Epithelial cell of esophagus (primary cell): ENCODE data around the gene DIAPH1.

ENCODE experiments used
- DNase-seq: peaks from one replicate; pipeline ENCODE4 v3.0.0; 2010; ENCODE audit warnings: low read depth
- H3K4me3 ChIP-seq: 2 replicates; pipeline ENCODE4 v1.5.1; 2011; ENCODE audit warnings: mild to moderate bottlenecking, low read length, control low read depth
- TF ChIP-seq, protein P1 (sequence below): IDR thresholded peaks from 2 replicates; pipeline ENCODE4 v1.5.1; 2011; ENCODE audit warnings: low read depth, mild to moderate bottlenecking, low read length, control low read depth, inconsistent platforms; ENCODE audit not compliant: insufficient read depth; ENCODE audit errors: missing control alignments

DIAPH1 gene

DNA sequence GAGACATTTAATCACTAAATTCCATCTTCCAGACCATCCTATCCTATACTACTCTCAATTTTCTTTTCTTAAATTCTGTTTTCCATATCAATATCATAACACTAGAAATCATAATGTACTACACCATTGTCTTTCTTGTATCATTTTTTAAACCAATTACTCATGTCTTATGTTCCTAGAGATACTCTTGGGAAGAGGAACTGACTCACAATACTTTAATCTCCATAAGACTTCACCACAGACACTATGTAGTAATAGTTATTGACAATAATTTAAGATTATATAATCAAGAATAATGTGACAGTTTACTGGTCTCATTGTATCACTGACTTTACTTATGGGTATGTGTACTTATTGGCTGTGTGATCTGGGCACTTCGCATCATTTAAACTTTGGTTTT lies 86.1 kb downstream of the DIAPH1 start:
- no peak overlapping the region for H3K4me3 ChIP-seq

DNA sequence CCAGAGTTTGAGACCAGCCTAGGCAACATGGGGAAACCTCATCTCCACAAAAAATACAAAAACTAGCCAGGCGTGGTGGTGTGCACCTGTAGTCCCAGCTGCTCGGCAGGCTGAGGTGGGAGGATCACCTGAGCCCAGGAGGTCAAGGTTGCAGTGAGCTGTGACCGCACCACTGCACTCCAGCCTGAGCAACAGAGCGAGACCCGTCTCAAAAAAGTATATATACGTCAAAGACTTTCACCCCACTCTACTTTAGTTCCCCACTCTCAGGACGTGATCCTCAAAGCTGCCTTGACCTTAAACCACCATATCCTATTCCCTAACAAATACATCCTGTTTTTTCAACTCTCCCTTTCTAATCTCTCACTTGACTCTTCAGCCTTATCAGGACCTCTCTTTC lies 88.9 kb downstream of the DIAPH1 start:
- TF ChIP-seq, protein P1, sequence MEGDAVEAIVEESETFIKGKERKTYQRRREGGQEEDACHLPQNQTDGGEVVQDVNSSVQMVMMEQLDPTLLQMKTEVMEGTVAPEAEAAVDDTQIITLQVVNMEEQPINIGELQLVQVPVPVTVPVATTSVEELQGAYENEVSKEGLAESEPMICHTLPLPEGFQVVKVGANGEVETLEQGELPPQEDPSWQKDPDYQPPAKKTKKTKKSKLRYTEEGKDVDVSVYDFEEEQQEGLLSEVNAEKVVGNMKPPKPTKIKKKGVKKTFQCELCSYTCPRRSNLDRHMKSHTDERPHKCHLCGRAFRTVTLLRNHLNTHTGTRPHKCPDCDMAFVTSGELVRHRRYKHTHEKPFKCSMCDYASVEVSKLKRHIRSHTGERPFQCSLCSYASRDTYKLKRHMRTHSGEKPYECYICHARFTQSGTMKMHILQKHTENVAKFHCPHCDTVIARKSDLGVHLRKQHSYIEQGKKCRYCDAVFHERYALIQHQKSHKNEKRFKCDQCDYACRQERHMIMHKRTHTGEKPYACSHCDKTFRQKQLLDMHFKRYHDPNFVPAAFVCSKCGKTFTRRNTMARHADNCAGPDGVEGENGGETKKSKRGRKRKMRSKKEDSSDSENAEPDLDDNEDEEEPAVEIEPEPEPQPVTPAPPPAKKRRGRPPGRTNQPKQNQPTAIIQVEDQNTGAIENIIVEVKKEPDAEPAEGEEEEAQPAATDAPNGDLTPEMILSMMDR: no peak
- no peak overlapping the region for H3K4me3 ChIP-seq
- no peak for DNase-seq

More for the DNA sequence above, 86.1 kb downstream of the DIAPH1 start:
- DNase-seq: peak; percentile 24
- TF ChIP-seq, protein P1: no peak

DNA sequence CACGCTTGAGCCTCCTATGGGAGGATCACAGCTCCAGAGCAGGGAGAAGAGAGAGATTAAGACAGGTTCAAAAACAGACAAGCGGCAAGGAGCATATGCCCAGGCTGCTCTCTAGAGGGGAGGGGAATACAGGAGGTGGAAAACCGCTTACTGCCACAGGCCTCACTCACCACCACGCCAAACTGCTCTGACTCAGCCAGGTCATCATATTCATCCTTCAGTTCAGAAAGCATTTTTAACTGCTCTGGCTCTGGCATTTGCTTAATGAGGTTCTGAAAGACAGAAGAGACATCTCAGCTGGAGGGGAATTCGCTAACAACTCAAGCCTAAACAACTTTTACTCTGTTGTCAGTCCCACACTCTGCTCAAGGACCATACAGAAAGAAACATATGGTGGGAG lies 89.8 kb downstream of the DIAPH1 start:
- TF ChIP-seq, protein P1: no peak
- peak; percentile 61 for DNase-seq

DNA sequence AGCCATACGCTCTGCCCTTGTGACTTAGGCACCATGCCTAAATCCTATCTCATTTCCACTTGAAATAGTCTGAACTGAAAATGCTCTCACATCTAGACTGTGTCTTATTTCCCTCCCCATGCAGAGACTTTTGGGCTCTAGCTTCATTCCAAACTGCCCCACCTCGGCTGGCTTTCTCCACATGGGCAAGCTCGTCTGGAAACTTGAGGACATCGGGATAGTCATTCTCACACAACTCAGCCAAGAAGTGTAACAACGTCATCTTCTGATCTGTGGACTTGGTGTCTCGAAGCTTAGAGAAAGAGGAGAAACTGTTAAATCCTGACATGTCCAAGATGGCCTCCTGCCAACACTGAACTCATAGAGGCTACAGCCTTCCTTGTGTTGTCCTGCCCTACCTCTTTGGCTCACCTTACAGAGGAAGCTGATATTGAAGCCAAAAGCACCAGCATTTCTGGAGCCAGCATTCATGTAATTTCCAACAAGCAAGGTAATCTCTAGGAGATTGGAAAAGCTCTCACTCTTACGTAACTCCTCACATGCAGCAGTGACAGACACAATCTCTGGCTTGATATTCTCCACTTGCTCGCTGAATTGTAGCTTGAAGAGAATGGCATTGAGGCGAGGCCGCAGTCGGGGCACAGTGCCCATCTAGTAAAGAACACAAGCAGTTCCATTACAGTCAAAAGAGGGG lies 90.4 kb downstream of the DIAPH1 start:
- DNase-seq: no peak
- H3K4me3 ChIP-seq: no peak overlapping the region
- TF ChIP-seq, protein P1: no peak

More for the DNA sequence above, 89.8 kb downstream of the DIAPH1 start:
- H3K4me3 ChIP-seq: no peak overlapping the region

DNA sequence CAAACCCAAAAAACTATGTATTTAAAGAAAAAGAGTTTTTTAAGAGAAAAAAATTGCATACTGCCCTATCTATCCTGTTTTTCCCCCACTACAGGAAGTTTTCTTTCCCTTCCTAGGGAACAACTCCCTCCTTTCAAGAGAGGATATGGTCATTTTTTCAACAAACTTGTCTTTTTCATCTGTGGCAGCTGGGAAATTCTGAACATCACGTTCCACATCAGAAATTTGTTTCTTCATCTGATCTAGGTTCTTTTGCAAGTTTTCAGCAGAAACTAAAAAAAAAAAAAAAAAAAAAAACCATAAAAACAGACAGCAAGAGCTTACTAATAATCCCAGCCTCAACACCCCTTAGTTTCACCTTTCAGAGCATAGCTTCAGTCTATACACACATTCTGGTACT lies 91.4 kb downstream of the DIAPH1 start:
- H3K4me3 ChIP-seq: no peak overlapping the region
- TF ChIP-seq, protein P1: no peak
- DNase-seq: no peak

DNA sequence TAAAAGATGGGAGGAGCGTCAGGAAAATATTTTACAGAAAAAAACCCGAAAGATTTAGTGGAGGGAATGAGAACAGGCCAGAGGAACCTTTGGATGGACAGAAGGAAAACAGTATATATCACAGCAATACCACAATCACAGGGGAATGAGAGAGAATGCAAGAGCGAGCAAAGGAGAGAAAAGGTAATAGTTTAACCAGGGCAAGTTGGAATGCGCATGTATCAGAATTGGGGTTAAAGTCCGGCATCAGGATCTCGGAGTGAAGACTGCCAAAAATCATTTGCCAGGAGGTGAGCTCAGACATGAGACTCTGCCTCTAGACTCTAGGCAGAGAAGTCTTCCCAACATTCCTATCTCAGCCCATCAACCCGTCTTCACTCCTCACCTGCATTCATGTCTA lies 93.1 kb downstream of the DIAPH1 start:
- DNase-seq: no peak
- TF ChIP-seq, protein P1: no peak

More for the DNA sequence above, 93.1 kb downstream of the DIAPH1 start:
- H3K4me3 ChIP-seq: no peak overlapping the region
